ENCODE measurements around the gene TRIAP1. TPM values are rescaled to one million over a fixed set of nuclear protein-coding genes. Genes with fewer than 3 reads are reported as not detected.

Gene TRIAP1
- total and polyA plus RNA-seq, 9 donors = 8.1 to 18.5 (median 13.4) TPM

GRCh38 chr12:120412421-120412820 is 33.8 kb downstream of the TRIAP1 start:
- H3K4me3 ChIP-seq = no peak overlapping the region
- 61 to 75% (median 73%) methylated on average over 7 of the region's 7 CpGs for WGBS, 3 donors
- no peaks in the 10 kb centered on the region for H3K4me1 ChIP-seq (ENCODE audit: insufficient read depth)
- DNase-seq = no peak
- TF ChIP-seq EP300 (IDR thresholded peaks at IDR 0.05) (no peak), CTCF (IDR thresholded peaks at IDR 0.05) (no peak), POLR2A (IDR thresholded peaks at IDR 0.05) (no peak)
- no peaks in the 10 kb centered on the region for H3K36me3 ChIP-seq
- H3K27me3 ChIP-seq = no peaks in the 10 kb centered on the region
- intact Hi-C loops (cut with DNase I) = loop anchor here in 1 of 4 donors (10.0 kb wide), 1 partner anchor 48 kb away; the partner anchor contains the start of gene MSI1
- no peaks in the 10 kb centered on the region for H3K9me3 ChIP-seq
- no peak overlapping the region for H3K27ac ChIP-seq

- no peaks in the 10 kb centered on the region for H3K4me1 ChIP-seq (ENCODE audit: insufficient read depth)
- no peak for TF ChIP-seq POLR2A (IDR thresholded peaks at IDR 0.05)
- H3K27ac ChIP-seq = no peak overlapping the region
- DNase-seq = no peak
- no peak overlapping the region for H3K4me3 ChIP-seq
- H3K27me3 ChIP-seq = no peaks in the 10 kb centered on the region
- H3K9me3 ChIP-seq = no peaks in the 10 kb centered on the region
- WGBS, 3 donors = 92 to 96% (median 95%) methylated on average over 11 of the region's 11 CpGs
- H3K36me3 ChIP-seq = no peaks in the 10 kb centered on the region
- intact Hi-C loops (cut with DNase I) = no loop called here
Measured at GRCh38 chr12:120408771-120409170, 37.4 kb downstream of the TRIAP1 start.

GRCh38 chr12:120406553-120406952 is 39.6 kb downstream of the TRIAP1 start:
- no peaks in the 10 kb centered on the region for H3K9me3 ChIP-seq
- H3K27ac ChIP-seq = no peak overlapping the region
- no peaks in the 10 kb centered on the region for H3K27me3 ChIP-seq
- no peaks in the 10 kb centered on the region for H3K4me1 ChIP-seq (ENCODE audit: insufficient read depth)
- H3K36me3 ChIP-seq = no peaks in the 10 kb centered on the region
- intact Hi-C loops (cut with DNase I) = no loop called here
- TF ChIP-seq CTCF (IDR thresholded peaks at IDR 0.05) (no peak), EP300 (IDR thresholded peaks at IDR 0.05) (no peak), POLR2A (IDR thresholded peaks at IDR 0.05) (no peak)
- no peak for DNase-seq
- no peak overlapping the region for H3K4me3 ChIP-seq
- WGBS, 3 donors = 92 to 94% (median 93%) methylated on average over 3 of the region's 3 CpGs

GRCh38 chr12:120406069-120406468 is 40.1 kb downstream of the TRIAP1 start:
- DNase-seq = no peak
- no peak overlapping the region for H3K27ac ChIP-seq
- no peak overlapping the region for H3K4me3 ChIP-seq
- 79 to 84% (median 82%) methylated on average over 3 of the region's 3 CpGs for WGBS, 3 donors
- no peaks in the 10 kb centered on the region for H3K27me3 ChIP-seq
- no peaks in the 10 kb centered on the region for H3K9me3 ChIP-seq
- intact Hi-C loops (cut with DNase I) = no loop called here
- H3K4me1 ChIP-seq (ENCODE audit: insufficient read depth) = no peaks in the 10 kb centered on the region
- H3K36me3 ChIP-seq = no peaks in the 10 kb centered on the region
- TF ChIP-seq CTCF (IDR thresholded peaks at IDR 0.05) (no peak), POLR2A (IDR thresholded peaks at IDR 0.05) (no peak), EP300 (IDR thresholded peaks at IDR 0.05) (no peak)

- H3K36me3 ChIP-seq = no peaks in the 10 kb centered on the region
- 70 to 77% (median 74%) methylated on average over 1 of the region's 1 CpG for WGBS, 3 donors
- DNase-seq = no peak
- H3K27me3 ChIP-seq = no peaks in the 10 kb centered on the region
- no peak overlapping the region for H3K4me3 ChIP-seq
- TF ChIP-seq EP300 (IDR thresholded peaks at IDR 0.05) (no peak), CTCF (IDR thresholded peaks at IDR 0.05) (no peak), POLR2A (IDR thresholded peaks at IDR 0.05) (no peak)
- intact Hi-C loops (cut with DNase I) = no loop called here
- H3K27ac ChIP-seq = no peak overlapping the region
- H3K9me3 ChIP-seq = no peaks in the 10 kb centered on the region
- H3K4me1 ChIP-seq (ENCODE audit: insufficient read depth) = no peaks in the 10 kb centered on the region
Measured at GRCh38 chr12:120404271-120404670, 41.9 kb downstream of the TRIAP1 start.
